ENCODE data around the gene CCDC148.

The CCDC148 gene

DNA sequence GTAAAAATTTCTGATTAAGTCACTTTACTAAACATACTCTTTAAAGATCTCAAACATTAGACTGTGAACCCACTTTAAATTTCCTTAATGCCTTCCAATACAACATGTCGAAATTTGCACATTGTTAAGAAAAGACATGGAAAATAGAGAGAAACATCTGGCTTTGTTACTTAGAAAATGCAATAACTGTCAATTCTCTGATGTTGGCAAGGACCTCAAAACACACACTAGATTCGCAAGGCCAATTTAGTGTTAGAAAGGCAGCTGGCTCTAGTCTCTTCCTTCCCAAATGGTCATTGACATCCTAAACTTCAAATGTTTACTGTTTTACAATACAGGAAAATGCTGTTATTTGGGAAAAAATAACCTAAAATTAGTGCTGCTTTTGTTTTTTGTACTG lies 244.3 kb downstream of the CCDC148 start:
- TF ChIP-seq POLR2AphosphoS5 (IDR thresholded peaks at IDR 0.05; ENCODE audit: low read depth, low read length) (no peak), FOXP2 (optimal IDR thresholded peaks at IDR 0.05; ENCODE audit: borderline replicate concordance, extremely low read depth, extremely low read length, insufficient read depth) (no peak), SIN3A (IDR thresholded peaks at IDR 0.05; ENCODE audit: borderline replicate concordance, insufficient read depth, low read length) (no peak), TAF1 (IDR thresholded peaks at IDR 0.05; ENCODE audit: borderline replicate concordance, insufficient read depth, low read length) (no peak)
- TF ChIP-seq, protein P1, sequence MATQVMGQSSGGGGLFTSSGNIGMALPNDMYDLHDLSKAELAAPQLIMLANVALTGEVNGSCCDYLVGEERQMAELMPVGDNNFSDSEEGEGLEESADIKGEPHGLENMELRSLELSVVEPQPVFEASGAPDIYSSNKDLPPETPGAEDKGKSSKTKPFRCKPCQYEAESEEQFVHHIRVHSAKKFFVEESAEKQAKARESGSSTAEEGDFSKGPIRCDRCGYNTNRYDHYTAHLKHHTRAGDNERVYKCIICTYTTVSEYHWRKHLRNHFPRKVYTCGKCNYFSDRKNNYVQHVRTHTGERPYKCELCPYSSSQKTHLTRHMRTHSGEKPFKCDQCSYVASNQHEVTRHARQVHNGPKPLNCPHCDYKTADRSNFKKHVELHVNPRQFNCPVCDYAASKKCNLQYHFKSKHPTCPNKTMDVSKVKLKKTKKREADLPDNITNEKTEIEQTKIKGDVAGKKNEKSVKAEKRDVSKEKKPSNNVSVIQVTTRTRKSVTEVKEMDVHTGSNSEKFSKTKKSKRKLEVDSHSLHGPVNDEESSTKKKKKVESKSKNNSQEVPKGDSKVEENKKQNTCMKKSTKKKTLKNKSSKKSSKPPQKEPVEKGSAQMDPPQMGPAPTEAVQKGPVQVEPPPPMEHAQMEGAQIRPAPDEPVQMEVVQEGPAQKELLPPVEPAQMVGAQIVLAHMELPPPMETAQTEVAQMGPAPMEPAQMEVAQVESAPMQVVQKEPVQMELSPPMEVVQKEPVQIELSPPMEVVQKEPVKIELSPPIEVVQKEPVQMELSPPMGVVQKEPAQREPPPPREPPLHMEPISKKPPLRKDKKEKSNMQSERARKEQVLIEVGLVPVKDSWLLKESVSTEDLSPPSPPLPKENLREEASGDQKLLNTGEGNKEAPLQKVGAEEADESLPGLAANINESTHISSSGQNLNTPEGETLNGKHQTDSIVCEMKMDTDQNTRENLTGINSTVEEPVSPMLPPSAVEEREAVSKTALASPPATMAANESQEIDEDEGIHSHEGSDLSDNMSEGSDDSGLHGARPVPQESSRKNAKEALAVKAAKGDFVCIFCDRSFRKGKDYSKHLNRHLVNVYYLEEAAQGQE (IDR thresholded peaks at IDR 0.05; ENCODE audit: insufficient read depth in 1 of 2, low read depth in 2 of 2, low read length in 2 of 2) = no peak

- TF ChIP-seq TAF1 (IDR thresholded peaks at IDR 0.05; ENCODE audit: borderline replicate concordance, insufficient read depth, low read length) (no peak), POLR2AphosphoS5 (IDR thresholded peaks at IDR 0.05; ENCODE audit: low read depth, low read length) (no peak), FOXP2 (optimal IDR thresholded peaks at IDR 0.05; ENCODE audit: borderline replicate concordance, extremely low read depth, extremely low read length, insufficient read depth) (no peak), SIN3A (IDR thresholded peaks at IDR 0.05; ENCODE audit: borderline replicate concordance, insufficient read depth, low read length) (no peak)
- TF ChIP-seq, protein P1 (IDR thresholded peaks at IDR 0.05; ENCODE audit: insufficient read depth in 1 of 2, low read depth in 2 of 2, low read length in 2 of 2) = no peak
These were observed 245.1 kb downstream of the CCDC148 start for GRCh38 chr2:158211502-158211901.

DNA sequence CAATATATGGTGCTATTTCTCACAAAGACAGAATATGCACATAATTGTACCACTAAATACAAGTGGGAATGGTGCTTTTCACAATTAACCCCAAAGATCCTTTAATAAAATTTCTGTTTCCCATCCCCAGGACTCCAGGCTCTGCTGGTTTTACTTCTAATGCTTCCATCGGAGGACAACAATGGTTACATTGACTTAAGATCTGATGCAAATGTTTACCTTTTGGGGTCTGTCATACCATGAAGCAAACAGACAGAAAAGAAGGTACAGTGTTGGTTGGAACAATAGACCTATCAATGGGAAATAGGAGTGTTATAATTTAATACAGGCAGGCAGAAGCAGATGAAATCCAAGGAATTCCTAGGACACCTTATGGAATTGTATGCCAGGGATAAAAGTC lies 249.2 kb downstream of the CCDC148 start:
- TF ChIP-seq POLR2AphosphoS5 (IDR thresholded peaks at IDR 0.05; ENCODE audit: low read depth, low read length) (no peak), TAF1 (IDR thresholded peaks at IDR 0.05; ENCODE audit: borderline replicate concordance, insufficient read depth, low read length) (no peak), SIN3A (IDR thresholded peaks at IDR 0.05; ENCODE audit: borderline replicate concordance, insufficient read depth, low read length) (no peak), FOXP2 (optimal IDR thresholded peaks at IDR 0.05; ENCODE audit: borderline replicate concordance, extremely low read depth, extremely low read length, insufficient read depth) (no peak)
- TF ChIP-seq, protein P1 (IDR thresholded peaks at IDR 0.05; ENCODE audit: insufficient read depth in 1 of 2, low read depth in 2 of 2, low read length in 2 of 2) = no peak

DNA sequence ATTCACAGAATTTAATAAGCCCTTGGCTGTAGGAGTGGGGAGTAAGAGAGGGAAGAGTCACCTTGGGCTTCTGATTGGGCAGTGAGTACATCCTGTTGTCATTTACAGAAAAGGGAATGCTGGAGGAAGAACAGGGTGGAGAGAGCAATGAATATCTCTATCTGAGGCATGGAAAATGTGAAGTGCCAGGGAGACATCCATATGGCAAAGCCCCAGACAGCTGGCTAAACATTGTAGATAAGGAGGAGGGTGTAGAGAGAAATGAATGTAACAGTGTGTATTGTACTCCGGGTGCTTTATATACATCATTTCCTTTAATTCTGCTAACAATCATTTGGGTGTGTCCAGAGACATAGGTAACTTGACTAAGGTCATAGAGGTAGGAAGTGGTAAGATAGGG lies 251.3 kb downstream of the CCDC148 start:
- no peak for TF ChIP-seq POLR2AphosphoS5 (IDR thresholded peaks at IDR 0.05; ENCODE audit: low read depth, low read length)
- no peak for TF ChIP-seq TAF1 (IDR thresholded peaks at IDR 0.05; ENCODE audit: borderline replicate concordance, insufficient read depth, low read length)
- TF ChIP-seq, protein P1 (IDR thresholded peaks at IDR 0.05; ENCODE audit: insufficient read depth in 1 of 2, low read depth in 2 of 2, low read length in 2 of 2) = no peak
- no peak for TF ChIP-seq SIN3A (IDR thresholded peaks at IDR 0.05; ENCODE audit: borderline replicate concordance, insufficient read depth, low read length)
- no peak for TF ChIP-seq FOXP2 (optimal IDR thresholded peaks at IDR 0.05; ENCODE audit: borderline replicate concordance, extremely low read depth, extremely low read length, insufficient read depth)

- no peak for TF ChIP-seq FOXP2 (optimal IDR thresholded peaks at IDR 0.05; ENCODE audit: borderline replicate concordance, extremely low read depth, extremely low read length, insufficient read depth)
- no peak for TF ChIP-seq TAF1 (IDR thresholded peaks at IDR 0.05; ENCODE audit: borderline replicate concordance, insufficient read depth, low read length)
These were observed 251.8 kb downstream of the CCDC148 start for GRCh38 chr2:158204741-158205165.
